Heart left ventricle (tissue), 16 donors: ENCODE data around the gene ASXL2. TPM values are rescaled to one million over a fixed set of nuclear protein-coding genes. Genes with fewer than 3 reads are reported as not detected.
A peak's percentile ranks its signal among the peaks of the same experiment; 100 is the strongest.

ENCODE experiments used
- ATAC-seq, 4 donors: fragments of 200-7000 bp; cut with Tn5 transposase; one replicate each; pipeline ENCODE4 v1.9.1; 2020 to 2022; ENCODE audit warnings: moderate library complexity in 4 of 4, mild to moderate bottlenecking in 3 of 4, moderate number of reproducible peaks in 1 of 4
- DNase-seq, 5 donors: peaks; one replicate each; pipeline ENCODE4 v3.0.0-alpha.2; 2020
- H3K27ac ChIP-seq, 12 donors: fragments of 200-600 bp; sonication (generic) in 4 of 12; one replicate each; pipeline versions ENCODE4 v1.5.0 to v1.8.0; 2016 to 2022; ENCODE audit warnings: mild to moderate bottlenecking in 2 of 12
- H3K27me3 ChIP-seq, 9 donors: fragments of 200-600 bp; sonication (generic) in 2 of 9; one replicate each; pipeline versions ENCODE4 v1.5.1 to v1.8.0; 2016 to 2022; ENCODE audit warnings: mild to moderate bottlenecking in 3 of 9
- H3K36me3 ChIP-seq, 9 donors: fragments of 200-600 bp; sonication (generic) in 2 of 9; one replicate each; pipeline versions ENCODE4 v1.5.0 to v1.8.0; 2018 to 2022; ENCODE audit warnings: mild to moderate bottlenecking in 2 of 9
- H3K4me1 ChIP-seq, 12 donors: fragments of 200-600 bp; sonication (generic) in 4 of 12; one replicate each; pipeline versions ENCODE4 v1.5.0 to v1.8.0; 2016 to 2022; ENCODE audit warnings: mild to moderate bottlenecking in 3 of 12
- H3K4me3 ChIP-seq, 12 donors: fragments of 200-600 bp; sonication (generic) in 4 of 12; one replicate each; pipeline versions ENCODE4 v1.5.0 to v1.8.0; 2017 to 2022; ENCODE audit warnings: mild to moderate bottlenecking in 9 of 12, moderate library complexity in 4 of 12
- H3K9me3 ChIP-seq, 12 donors: fragments of 200-600 bp; sonication (generic) in 4 of 12; one replicate each; pipeline versions ENCODE4 v1.5.0 to v1.8.0; 2016 to 2022; ENCODE audit warnings: mild to moderate bottlenecking in 1 of 12
- POLR2A ChIP-seq, 2 donors: fragments of 450-650 bp; IDR thresholded peaks; one replicate each; pipeline ENCODE4 v1.6.1; 2017; ENCODE audit warnings: antibody characterized with exemption in 2 of 2, mild to moderate bottlenecking in 2 of 2, moderate library complexity in 2 of 2
- WGBS, 4 donors: extraction: QIAGEN DNeasy Blood & Tissue Kit in 2 of 4; methylation state at CpG; one replicate each; pipeline versions ENCODE4 v1.1.5 to v1.1.7; 2013 to 2018; 5-methylcytosine and 5-hydroxymethylcytosine counted together
- intact Hi-C, 10 donors: fragments of 100-400 bp; cut with DNase I; formaldehyde crosslinking; loops; one replicate each; pipeline versions ENCODE4 v1.11.1 to v1.14.2; 2022
- polyA plus RNA-seq, 2 donors: library from polyadenylated mRNA; stranded (reverse); fragments of 200-250 nt; gene quantifications; one replicate each; pipeline ENCODE4 v1.2.3, GENCODE V29; 2013
- total RNA-seq, 9 donors: library from RNA; depleted of rRNA in 2 of 9; stranded (reverse); fragments of >200 nt in 2 of 9; fragmentation: NEBNext Ultra II Directional in 3 of 9; extraction: Animal tissue kit (Norgen Biotek cat#: 25700) in 3 of 9; gene quantifications; one replicate each; pipeline versions ENCODE4 v1.1.0 to v1.2.4, GENCODE V29; 2016 to 2023
- TF ChIP-seq, protein P1 (sequence below), 12 donors: fragments of 200-600 bp; sonication (generic) in 4 of 12; IDR thresholded peaks; one replicate each; pipeline versions ENCODE4 v1.5.0 to v1.8.0; 2018 to 2022; ENCODE audit warnings: antibody characterized with exemption in 12 of 12, mild to moderate bottlenecking in 5 of 12
- donor health status: ischemic (EF 13 %, LVEDD 7.1; RV severe dilation, severe dysfunction).
- donor health status: healthy with polysubstance abuse.
- donor health status: DM: no; HTN: yes; CAD: no.
- donor health status: DM: no; HTN: no; CAD: no.
- donor health status: ischemic (EF 25% LVEDD 6.9; RV normal size, moderate dysfunction).
- donor health status: ischemic (EF 25% LVEDD 5.7; RV mildly dilated, moderate dysfunction).
- donor health status: healthy.
- donor health status: DM: yes; HTN: yes; CAD: no.
- donor health status: ischemic (EF 35%, LVEDD 5.7; RV mildly dilated, moderate dysfunction).
- donor health status: nonischemic (EF 11% LVEDD 7.7; RV severe dilation, severe dysfunction).
- donor health status: DM: yes; HTN: yes; CAD: no.
- donor health status: PGD.
- donor health status: ischemic (EF 29% LVEDD 5.4; RV normal size, mild dysfunction).
- donor health status: nonischemic (EF 23%, LVEDD 6.1; RV moderate dilation, normal function).

Gene ASXL2
- total and polyA plus RNA-seq, 11 donors, result 1.9 to 35.3 (median 23.0) TPM

DNA sequence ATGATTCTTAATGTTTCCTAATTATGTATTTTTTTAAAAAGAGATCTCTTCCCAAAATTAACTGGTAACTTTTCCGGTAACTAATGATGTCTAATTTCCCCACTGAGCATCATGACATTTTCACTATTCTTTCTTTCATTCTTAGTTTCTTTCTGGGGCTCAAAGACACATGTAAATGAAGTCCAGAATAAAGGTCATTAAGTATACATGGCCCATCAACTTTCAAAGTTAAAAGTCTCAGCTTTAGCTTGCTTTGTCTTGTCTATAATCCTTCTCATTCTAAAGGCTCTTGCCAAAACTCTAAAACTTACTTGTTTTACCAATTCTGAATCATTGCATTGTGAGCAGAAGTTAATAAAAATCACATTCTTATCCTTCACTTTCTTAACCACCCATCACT, 53.6 kb downstream of the ASXL2 start:
- intact Hi-C loops, result no loop called here
- no peaks in the 10 kb centered on the region for H3K9me3 ChIP-seq
- WGBS, 4 donors, result 97 to 100% (median 97%) methylated on average over 1 of the region's 1 CpG
- peaks cover 0 to 30% (median 0%) of the 10 kb centered on the region in 12 donors for H3K4me1 ChIP-seq
- no peaks in the 10 kb centered on the region for H3K27me3 ChIP-seq
- peak overlapping the region in 1 of 12 donors; percentile 38 for H3K27ac ChIP-seq
- DNase-seq (no peak), ATAC-seq (no peak)
- H3K4me3 ChIP-seq, result no peak overlapping the region
- H3K36me3 ChIP-seq, result no peaks in the 10 kb centered on the region
- TF ChIP-seq, protein P1, sequence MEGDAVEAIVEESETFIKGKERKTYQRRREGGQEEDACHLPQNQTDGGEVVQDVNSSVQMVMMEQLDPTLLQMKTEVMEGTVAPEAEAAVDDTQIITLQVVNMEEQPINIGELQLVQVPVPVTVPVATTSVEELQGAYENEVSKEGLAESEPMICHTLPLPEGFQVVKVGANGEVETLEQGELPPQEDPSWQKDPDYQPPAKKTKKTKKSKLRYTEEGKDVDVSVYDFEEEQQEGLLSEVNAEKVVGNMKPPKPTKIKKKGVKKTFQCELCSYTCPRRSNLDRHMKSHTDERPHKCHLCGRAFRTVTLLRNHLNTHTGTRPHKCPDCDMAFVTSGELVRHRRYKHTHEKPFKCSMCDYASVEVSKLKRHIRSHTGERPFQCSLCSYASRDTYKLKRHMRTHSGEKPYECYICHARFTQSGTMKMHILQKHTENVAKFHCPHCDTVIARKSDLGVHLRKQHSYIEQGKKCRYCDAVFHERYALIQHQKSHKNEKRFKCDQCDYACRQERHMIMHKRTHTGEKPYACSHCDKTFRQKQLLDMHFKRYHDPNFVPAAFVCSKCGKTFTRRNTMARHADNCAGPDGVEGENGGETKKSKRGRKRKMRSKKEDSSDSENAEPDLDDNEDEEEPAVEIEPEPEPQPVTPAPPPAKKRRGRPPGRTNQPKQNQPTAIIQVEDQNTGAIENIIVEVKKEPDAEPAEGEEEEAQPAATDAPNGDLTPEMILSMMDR (IDR thresholded peaks at IDR 0.05), result no peak
- TF ChIP-seq POLR2A (IDR thresholded peaks at IDR 0.05), result no peak

DNA sequence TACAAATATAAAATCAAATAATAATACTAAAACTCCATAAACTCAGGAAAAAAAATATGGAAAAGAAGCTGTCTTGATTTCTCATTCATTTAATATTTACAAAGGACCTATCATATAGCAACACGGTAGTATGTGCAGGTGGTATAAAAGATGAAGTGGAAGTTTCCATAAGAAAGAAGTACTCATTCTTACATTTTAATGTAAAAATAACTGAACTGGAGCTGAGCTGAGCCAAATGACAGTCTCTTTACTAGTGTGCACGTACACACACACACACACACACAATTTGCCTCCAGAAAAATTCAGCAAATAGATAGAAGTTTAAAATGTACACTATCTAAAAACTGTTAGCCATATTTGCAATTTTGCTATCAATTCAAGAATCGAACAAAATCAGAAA, 54.1 kb downstream of the ASXL2 start:
- intact Hi-C loops, result no loop called here
- TF ChIP-seq, protein P1 (IDR thresholded peaks at IDR 0.05), result no peak
- TF ChIP-seq POLR2A (IDR thresholded peaks at IDR 0.05), result no peak
- H3K9me3 ChIP-seq, result no peaks in the 10 kb centered on the region

DNA sequence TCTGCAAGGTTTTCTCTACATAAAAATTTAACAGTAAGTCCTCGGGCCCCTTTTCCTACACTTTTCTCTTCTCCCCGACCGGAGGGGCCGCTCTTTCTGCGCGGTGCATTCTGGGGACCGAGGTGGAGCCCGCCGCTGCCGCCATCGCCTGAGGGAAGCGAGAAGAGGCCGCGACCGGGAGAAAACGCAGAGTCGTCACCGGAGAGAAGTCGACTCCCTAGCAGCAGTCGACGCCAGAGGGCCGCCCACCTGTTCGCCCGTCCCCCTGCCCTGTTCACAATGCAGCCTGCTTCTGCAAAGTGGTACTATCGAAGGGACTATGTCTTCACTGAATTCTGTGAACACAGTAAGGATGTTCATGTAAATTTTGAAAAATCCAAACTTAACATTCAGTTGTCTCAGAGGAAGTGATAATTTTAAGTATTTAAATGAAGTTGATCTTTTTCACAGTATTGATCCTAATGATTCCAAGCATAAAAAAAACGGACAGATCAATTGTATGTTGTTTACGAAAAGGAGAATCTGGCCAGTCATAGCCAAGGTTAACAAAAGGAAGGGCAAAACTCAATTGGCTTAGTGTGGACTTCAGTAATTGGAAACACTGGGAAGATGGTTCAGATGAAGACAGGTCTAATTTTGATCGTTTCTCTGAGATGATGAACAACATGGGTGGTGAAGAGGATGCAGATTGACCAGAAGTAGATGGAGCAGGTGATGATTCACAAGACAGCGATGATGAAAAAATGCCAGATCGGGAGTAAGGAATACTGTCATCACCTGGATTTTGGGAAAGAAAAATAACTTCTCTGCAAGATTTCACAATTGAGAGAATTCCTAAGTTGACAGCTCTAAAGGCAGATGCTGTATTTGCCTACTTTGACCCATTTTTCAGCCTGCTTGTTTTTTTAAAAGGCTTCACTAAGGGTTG, 55.8 kb downstream of the ASXL2 start:
- H3K4me1 ChIP-seq, result peaks cover 0 to 38% (median 0%) of the 10 kb centered on the region in 12 donors
- peak overlapping the region in 11 of 12 donors; percentile 13 to 52 (median 37) for H3K4me3 ChIP-seq
- H3K27ac ChIP-seq, result peak overlapping the region in 1 of 12 donors; percentile 24
- H3K27me3 ChIP-seq, result no peaks in the 10 kb centered on the region
- DNase-seq (peak; percentile 30 to 62 (median 44)), ATAC-seq (peak in 3 of 4 donors; percentile 66 to 82 (median 78))
- intact Hi-C loops, result no loop called here
- no peaks in the 10 kb centered on the region for H3K36me3 ChIP-seq
- H3K9me3 ChIP-seq, result no peaks in the 10 kb centered on the region
- 33 to 55% (median 42%) methylated on average over 30 of the region's 30 CpGs for WGBS, 4 donors
- no peak for TF ChIP-seq POLR2A (IDR thresholded peaks at IDR 0.05)
- TF ChIP-seq, protein P1 (IDR thresholded peaks at IDR 0.05), result no peak

More for the DNA sequence above, 54.1 kb downstream of the ASXL2 start:
- H3K4me3 ChIP-seq, result no peak overlapping the region
- H3K27ac ChIP-seq, result peak overlapping the region in 1 of 12 donors; percentile 38
- H3K36me3 ChIP-seq, result no peaks in the 10 kb centered on the region
- WGBS, 4 donors, result 86 to 93% (median 91%) methylated on average over 3 of the region's 3 CpGs
- no peaks in the 10 kb centered on the region for H3K27me3 ChIP-seq
- ATAC-seq (no peak), DNase-seq (no peak)
- peaks cover 0 to 32% (median 0%) of the 10 kb centered on the region in 12 donors for H3K4me1 ChIP-seq
